Dendritic cell treated with granulocyte-macrophage colony-stimulating factor and Interleukin-4, amounts not matched to agents 40 ng/mL and 50 ng/mL, for 4 days (primary cell): ENCODE measurements around the gene MXD4.
"Not testable (repeated sequence)": the region's sequence is repeated elsewhere in the genome, so short reads cannot be mapped to it uniquely, and the experiment has no call there.

Experiments
- H3K27ac Mint-ChIP-seq: one replicate; pipeline ENCODE4 v1.8.0; 2022; ENCODE audit warnings: mild to moderate bottlenecking, mixed read lengths
- H3K27me3 Mint-ChIP-seq: one replicate; pipeline ENCODE4 v1.8.0; 2022; ENCODE audit warnings: mild to moderate bottlenecking, mixed read lengths
- H3K36me3 Mint-ChIP-seq: one replicate; pipeline ENCODE4 v1.8.0; 2022; ENCODE audit warnings: low read depth, mixed read lengths
- H3K4me1 Mint-ChIP-seq: one replicate; pipeline ENCODE4 v1.8.0; 2022; ENCODE audit warnings: low read depth, mixed read lengths
- H3K4me3 Mint-ChIP-seq: one replicate; pipeline ENCODE4 v1.8.0; 2022; ENCODE audit warnings: mild to moderate bottlenecking, moderate library complexity, mixed read lengths
- H3K9me3 Mint-ChIP-seq: one replicate; pipeline ENCODE4 v1.8.0; 2022; ENCODE audit warnings: mixed read lengths
- intact Hi-C: fragments of 100-400 bp; cut with micrococcal nuclease; formaldehyde crosslinking; loops from one replicate; pipeline ENCODE4 v1.15.0; 2022

MXD4 gene

DNA sequence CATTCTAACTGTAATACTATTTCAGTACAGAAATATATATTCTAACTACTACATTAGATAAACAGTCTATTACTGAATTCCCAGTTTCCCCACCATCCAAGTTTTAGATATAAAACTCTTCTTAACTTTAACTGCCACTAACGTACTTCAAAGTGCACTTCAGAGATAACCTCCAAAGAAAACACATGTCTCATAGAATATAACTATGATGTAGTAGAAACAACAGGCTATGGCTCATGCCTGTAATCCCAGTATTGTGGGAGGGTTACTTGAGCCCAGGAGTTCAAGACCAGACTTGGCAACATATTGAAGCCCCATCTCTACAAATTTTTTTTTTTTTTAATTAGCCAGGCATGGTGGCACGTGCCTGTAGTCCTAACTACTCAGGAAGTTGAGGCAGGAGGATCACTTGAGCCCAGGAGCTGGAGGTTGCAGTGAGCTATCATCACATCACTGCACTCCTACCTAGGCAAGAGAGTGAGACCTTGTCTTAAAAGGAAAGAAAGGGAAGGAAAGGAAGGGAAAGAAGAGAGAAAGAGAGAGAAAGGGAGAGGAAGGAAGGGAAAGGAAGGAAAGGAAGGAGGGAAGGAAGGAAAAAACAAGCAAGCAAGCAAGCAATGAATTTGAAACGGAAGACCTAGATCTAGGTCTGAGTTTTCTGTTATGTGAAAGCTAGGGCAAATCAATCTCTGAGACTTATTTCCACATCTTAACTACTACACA, 24.8 kb downstream of the MXD4 start:
- Mint-ChIP-seq H3K27me3 (no peaks in the 10 kb centered on the region), H3K36me3 (peaks cover 65% of the 10 kb centered on the region), H3K9me3 (no peaks in the 10 kb centered on the region), H3K4me3 (no peak overlapping the region), H3K4me1 (peaks cover 36% of the 10 kb centered on the region), H3K27ac (no peak overlapping the region)
- intact Hi-C loops = no loop called here

- H3K36me3 Mint-ChIP-seq = peaks cover 70% of the 10 kb centered on the region
- intact Hi-C loops = no loop called here
- H3K27me3 Mint-ChIP-seq = no peaks in the 10 kb centered on the region
- H3K9me3 Mint-ChIP-seq = no peaks in the 10 kb centered on the region
- no peak overlapping the region for H3K27ac Mint-ChIP-seq
- no peak overlapping the region for H3K4me3 Mint-ChIP-seq
- H3K4me1 Mint-ChIP-seq = no peaks in the 10 kb centered on the region
Observed at GRCh38 chr4:2231082-2231481, 30.8 kb downstream of the MXD4 start.

DNA sequence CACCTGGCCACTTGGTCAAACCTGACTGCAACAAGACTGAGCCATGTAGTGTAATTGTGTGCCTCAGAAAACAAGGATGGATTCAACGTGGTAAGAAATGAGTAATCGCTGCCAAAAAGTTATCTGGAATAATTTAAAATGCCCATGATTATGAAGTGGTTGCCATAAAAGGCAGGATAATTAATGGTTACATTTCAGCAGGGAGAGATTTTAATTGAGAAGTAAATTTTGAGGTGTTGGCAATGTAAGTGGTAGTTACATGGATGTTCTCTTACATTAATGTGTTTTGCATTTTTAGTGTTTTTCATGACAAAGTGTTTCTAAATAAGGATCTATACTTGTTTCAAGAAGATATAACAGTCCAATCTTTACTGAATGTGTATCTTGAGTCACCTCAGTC, 35.6 kb downstream of the MXD4 start:
- no peaks in the 10 kb centered on the region for H3K4me1 Mint-ChIP-seq

DNA sequence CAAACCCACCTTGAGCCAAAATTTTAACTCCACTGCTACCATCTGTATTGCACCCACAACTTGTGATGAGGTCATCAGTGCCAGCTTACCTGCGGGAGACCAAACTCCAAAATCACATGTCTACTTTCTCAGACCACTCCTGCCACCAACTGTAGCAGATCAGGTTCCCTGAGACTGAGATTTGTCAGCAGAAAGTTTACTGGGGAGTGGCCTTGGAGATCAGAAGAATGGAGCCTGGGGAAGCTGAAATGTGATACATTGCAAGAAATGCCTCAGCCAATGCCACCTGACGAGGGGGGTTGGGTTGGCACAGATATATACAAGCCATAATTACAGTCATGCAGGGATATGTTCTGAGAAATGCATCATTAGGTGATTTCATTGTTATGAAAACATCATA, 39.1 kb downstream of the MXD4 start:
- peaks cover 46% of the 10 kb centered on the region for H3K36me3 Mint-ChIP-seq
- H3K27ac Mint-ChIP-seq = no peak overlapping the region
- H3K9me3 Mint-ChIP-seq = no peaks in the 10 kb centered on the region
- no peak overlapping the region for H3K4me3 Mint-ChIP-seq
- peaks cover 9% of the 10 kb centered on the region for H3K4me1 Mint-ChIP-seq
- no peaks in the 10 kb centered on the region for H3K27me3 Mint-ChIP-seq
- intact Hi-C loops = no loop called here

More for the DNA sequence above, 35.6 kb downstream of the MXD4 start:
- intact Hi-C loops = no loop called here
- Mint-ChIP-seq H3K27ac (no peak overlapping the region), H3K9me3 (no peaks in the 10 kb centered on the region), H3K36me3 (peaks cover 62% of the 10 kb centered on the region), H3K27me3 (no peaks in the 10 kb centered on the region), H3K4me3 (no peak overlapping the region)

GRCh38 chr4:2221378-2221777, 40.5 kb downstream of the MXD4 start:
- H3K27me3 Mint-ChIP-seq, H3K27ac Mint-ChIP-seq, H3K4me3 Mint-ChIP-seq, H3K9me3 Mint-ChIP-seq, intact Hi-C loops, H3K4me1 Mint-ChIP-seq: not testable (repeated sequence)
- peaks cover 35% of the 10 kb centered on the region for H3K36me3 Mint-ChIP-seq

GRCh38 chr4:2220016-2220630, 41.8 kb downstream of the MXD4 start:
- H3K4me3 Mint-ChIP-seq = no peak overlapping the region
- H3K27me3 Mint-ChIP-seq = no peaks in the 10 kb centered on the region
- peaks cover 9% of the 10 kb centered on the region for H3K4me1 Mint-ChIP-seq
- H3K9me3 Mint-ChIP-seq = no peaks in the 10 kb centered on the region
- H3K36me3 Mint-ChIP-seq = peaks cover 22% of the 10 kb centered on the region
- no peak overlapping the region for H3K27ac Mint-ChIP-seq
- intact Hi-C loops = loop anchor here (1.0 kb wide), 1 partner anchor 221 kb away; no protein-coding TSS in a partner anchor

DNA sequence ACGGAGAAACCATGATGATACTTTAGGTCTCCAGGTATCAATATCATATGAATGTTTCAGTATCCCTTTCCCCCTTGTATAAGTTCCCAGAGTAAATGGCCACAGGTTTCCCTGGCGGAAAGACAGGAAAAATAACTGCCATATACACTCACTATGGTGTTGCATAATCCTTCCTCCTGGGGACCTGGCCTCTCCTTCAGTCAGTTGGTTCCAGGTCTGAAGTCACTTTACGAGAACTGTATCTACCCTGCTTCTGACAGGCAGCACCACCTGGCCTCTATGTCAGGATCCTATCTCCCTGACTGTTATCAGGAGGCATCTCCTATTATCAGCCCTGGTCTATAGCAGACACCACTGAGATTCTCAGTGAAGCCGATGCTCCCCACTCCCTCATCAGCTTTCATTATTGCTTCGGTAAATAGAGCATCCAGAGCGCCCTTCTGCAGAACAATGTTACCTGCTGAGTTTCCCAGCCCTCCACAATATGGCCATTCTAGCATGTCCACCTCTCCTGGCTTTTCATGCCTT, 42.6 kb downstream of the MXD4 start:
- H3K4me1 Mint-ChIP-seq = peaks cover 9% of the 10 kb centered on the region
- H3K27ac Mint-ChIP-seq = no peak overlapping the region
- peaks cover 21% of the 10 kb centered on the region for H3K36me3 Mint-ChIP-seq
- H3K4me3 Mint-ChIP-seq = no peak overlapping the region
- no peaks in the 10 kb centered on the region for H3K27me3 Mint-ChIP-seq
- intact Hi-C loops = no loop called here
- H3K9me3 Mint-ChIP-seq = no peaks in the 10 kb centered on the region

DNA sequence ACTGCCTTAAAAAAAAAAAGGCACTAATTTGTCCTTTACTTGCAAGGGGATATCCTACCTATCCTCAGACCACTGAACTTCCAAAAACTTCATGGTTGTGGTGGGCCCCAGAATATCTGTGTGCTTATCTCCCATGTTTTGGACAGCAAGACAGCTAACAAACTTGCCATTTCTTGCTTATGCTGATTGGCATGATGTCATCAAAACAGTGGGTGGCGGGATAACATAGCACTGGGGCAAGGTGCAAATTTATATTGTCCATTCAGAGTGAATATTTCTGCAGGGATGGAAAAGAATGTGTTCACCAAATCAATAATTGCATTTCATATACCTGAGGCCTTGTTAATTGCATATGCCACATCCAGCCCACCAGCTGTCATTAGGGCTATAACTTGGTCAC, 43.5 kb downstream of the MXD4 start:
- H3K27me3 Mint-ChIP-seq = no peaks in the 10 kb centered on the region
- H3K9me3 Mint-ChIP-seq = no peaks in the 10 kb centered on the region
- peaks cover 18% of the 10 kb centered on the region for H3K36me3 Mint-ChIP-seq
- no peak overlapping the region for H3K27ac Mint-ChIP-seq
- no peak overlapping the region for H3K4me3 Mint-ChIP-seq
- intact Hi-C loops = no loop called here
- H3K4me1 Mint-ChIP-seq = peaks cover 9% of the 10 kb centered on the region

DNA sequence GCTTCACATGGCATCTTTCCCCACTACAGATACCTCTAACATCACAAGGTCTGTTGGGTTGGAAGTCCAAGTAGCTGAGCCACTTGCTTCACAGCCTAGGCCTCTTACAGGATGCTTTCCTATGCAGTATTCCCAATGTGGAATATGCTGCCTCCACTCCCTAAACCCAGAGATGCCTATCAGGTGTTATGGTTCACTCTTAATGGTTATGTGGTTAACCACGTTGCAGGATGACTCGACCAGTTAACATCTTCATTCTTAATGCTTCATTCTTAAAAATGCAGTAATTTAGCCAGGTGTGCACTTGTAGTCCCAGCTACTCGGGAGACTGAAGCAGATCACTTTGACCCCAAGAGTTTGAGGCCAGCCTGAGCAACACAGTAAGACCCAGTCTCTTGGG, 44.2 kb downstream of the MXD4 start:
- H3K36me3 Mint-ChIP-seq = peaks cover 11% of the 10 kb centered on the region
- H3K4me3 Mint-ChIP-seq = no peak overlapping the region
- peaks cover 9% of the 10 kb centered on the region for H3K4me1 Mint-ChIP-seq
- intact Hi-C loops = no loop called here
- H3K27me3 Mint-ChIP-seq = no peaks in the 10 kb centered on the region
- no peak overlapping the region for H3K27ac Mint-ChIP-seq
- no peaks in the 10 kb centered on the region for H3K9me3 Mint-ChIP-seq

GRCh38 chr4:2212831-2213230, 49.1 kb downstream of the MXD4 start:
- intact Hi-C loops = no loop called here
- H3K36me3 Mint-ChIP-seq = no peaks in the 10 kb centered on the region
- no peak overlapping the region for H3K27ac Mint-ChIP-seq
- no peaks in the 10 kb centered on the region for H3K4me1 Mint-ChIP-seq
- H3K9me3 Mint-ChIP-seq = no peaks in the 10 kb centered on the region
- H3K27me3 Mint-ChIP-seq = no peaks in the 10 kb centered on the region
- no peak overlapping the region for H3K4me3 Mint-ChIP-seq

- H3K9me3 Mint-ChIP-seq, H3K27ac Mint-ChIP-seq, H3K4me3 Mint-ChIP-seq, intact Hi-C loops, H3K4me1 Mint-ChIP-seq, H3K36me3 Mint-ChIP-seq, H3K27me3 Mint-ChIP-seq: not testable (repeated sequence)
Observed at GRCh38 chr4:2202789-2203188, 59.1 kb downstream of the MXD4 start.
